B cell (primary cell): Measurements from ENCODE around the gene ATXN1. TPM values are rescaled to one million over a fixed set of nuclear protein-coding genes. Genes with fewer than 3 reads are reported as not detected.

ENCODE experiments used
- ATAC-seq: fragments of 200-7000 bp; cut with Tn5 transposase; one replicate; pipeline ENCODE4 v1.10.0; 2021; ENCODE audit warnings: low read depth, mild to moderate bottlenecking, moderate number of reproducible peaks, moderate library complexity
- CTCF ChIA-PET: fragments of 350-600 bp; sonication (Branson Sonifier 250); formaldehyde crosslinking; loops from one replicate; lab custom pipeline; 2021; ENCODE audit warnings: antibody characterized with exemption, inconsistent platforms; lab: Charles Lee
- POLR2A ChIA-PET: fragments of 350-600 bp; sonication (Branson Sonifier 250); formaldehyde crosslinking; loops from one replicate; lab custom pipeline; 2021; ENCODE audit warnings: antibody characterized with exemption; lab: Charles Lee
- DNase-seq: peaks from one replicate; pipeline ENCODE4 v3.0.0; 2013
- H2AFZ ChIP-seq: 2 replicates; pipeline ENCODE4 v1.6.1; 2012; ENCODE audit warnings: mild to moderate bottlenecking, low read depth, low read length; ENCODE audit not compliant: insufficient read depth, poor library complexity, severe bottlenecking
- H3K27ac ChIP-seq, 2 donors: 1 replicate in 1 of 2; 2 replicates in 1 of 2; pipeline ENCODE4 v1.5.1; 2012 to 2013; ENCODE audit warnings: low read length in 2 of 2, mild to moderate bottlenecking in 2 of 2, moderate library complexity in 1 of 2
- H3K27me3 ChIP-seq, 4 experiments: fragments of 200-600 bp in 1 of 4; sonication (generic) in 1 of 4; replicated peaks in 1 of 4; 1 replicate in 2 of 4; 2 replicates in 2 of 4; pipeline versions ENCODE4 v1.6.1 to v1.7.0; 2013 to 2016; ENCODE audit warnings: low read length in 3 of 4, mild to moderate bottlenecking in 2 of 4, mixed read lengths in 1 of 4, moderate library complexity in 1 of 4; ENCODE audit not compliant: insufficient read depth in 4 of 4, control insufficient read depth in 3 of 4; ENCODE audit errors: control extremely low read depth in 1 of 4
- H3K36me3 ChIP-seq, 2 experiments: replicated peaks in 1 of 2; 1 replicate in 1 of 2; 2 replicates in 1 of 2; pipeline versions ENCODE4 v1.6.1 to v1.7.1; 2013; ENCODE audit warnings: low read length in 1 of 2; ENCODE audit not compliant: insufficient read depth in 2 of 2, control insufficient read depth in 1 of 2; ENCODE audit errors: control extremely low read depth in 1 of 2, extremely low read depth in 1 of 2
- H3K4me1 ChIP-seq, 2 donors: fragments of 200-600 bp in 1 of 2; sonication (generic) in 1 of 2; 1 replicate in 1 of 2; 2 replicates in 1 of 2; pipeline versions ENCODE4 v1.5.1 to v1.6.1; 2013 to 2017; ENCODE audit warnings: low read length in 2 of 2; ENCODE audit not compliant: control insufficient read depth in 2 of 2, insufficient read depth in 2 of 2
- H3K4me2 ChIP-seq: replicated peaks from 2 replicates; pipeline ENCODE3; 2012; ENCODE audit warnings: mild to moderate bottlenecking, low read depth, low read length; ENCODE audit not compliant: poor library complexity, severe bottlenecking
- H3K4me3 ChIP-seq, 5 experiments: fragments of 200-600 bp in 1 of 5; sonication (generic) in 1 of 5; 1 replicate in 3 of 5; 2 replicates in 2 of 5; pipeline versions ENCODE4 v1.5.1 to v1.7.0; 2011 to 2016; ENCODE audit warnings: low read length in 4 of 5, mild to moderate bottlenecking in 4 of 5, low read depth in 2 of 5, control low read depth in 1 of 5, moderate library complexity in 1 of 5; ENCODE audit not compliant: insufficient read depth in 1 of 5; ENCODE audit errors: control extremely low read depth in 1 of 5, extremely low read depth in 1 of 5
- H3K79me2 ChIP-seq: fragments of 200-600 bp; sonication (generic); one replicate; pipeline ENCODE4 v1.6.0; 2016; ENCODE audit warnings: low read length; ENCODE audit not compliant: control insufficient read depth, insufficient read depth
- H3K9ac ChIP-seq: fragments of 200-600 bp; sonication (generic); 2 replicates; pipeline ENCODE4 v1.6.1; 2017; ENCODE audit warnings: mild to moderate bottlenecking, low read length, moderate library complexity
- H3K9me3 ChIP-seq, 3 donors: one replicate each; pipeline versions ENCODE4 v1.6.1 to v1.7.1; 2013; ENCODE audit warnings: low read length in 2 of 3; ENCODE audit not compliant: control insufficient read depth in 2 of 3, insufficient read depth in 1 of 3; ENCODE audit errors: control extremely low read depth in 1 of 3
- H4K20me1 ChIP-seq: 2 replicates; pipeline ENCODE4 v1.6.0; 2012; ENCODE audit warnings: mild to moderate bottlenecking, low read length; ENCODE audit not compliant: insufficient read depth, control insufficient read depth, poor library complexity, severe bottlenecking
- H3K27ac Mint-ChIP-seq: one replicate; pipeline ENCODE4 v1.8.0; 2021; ENCODE audit warnings: mixed read lengths
- H3K27me3 Mint-ChIP-seq: one replicate; pipeline ENCODE4 v1.8.0; 2021; ENCODE audit warnings: mixed read lengths
- H3K4me1 Mint-ChIP-seq: one replicate; pipeline ENCODE4 v1.8.0; 2021; ENCODE audit warnings: mixed read lengths
- H3K4me3 Mint-ChIP-seq: one replicate; pipeline ENCODE4 v1.8.0; 2021; ENCODE audit warnings: mixed read lengths
- H3K9me3 Mint-ChIP-seq: one replicate; pipeline ENCODE4 v1.8.0; 2022; ENCODE audit warnings: mixed read lengths; ENCODE audit not compliant: insufficient read depth
- CTCF ChIP-seq: fragments of 200-600 bp; IDR thresholded peaks from one replicate; pipeline ENCODE4 v1.8.0; 2022; ENCODE audit warnings: antibody characterized with exemption, mild to moderate bottlenecking
- EZH2 ChIP-seq: IDR thresholded peaks from 2 replicates; pipeline ENCODE4 v1.6.1; 2012; ENCODE audit warnings: borderline replicate concordance, low read depth, mild to moderate bottlenecking, moderate library complexity, low read length; ENCODE audit not compliant: insufficient read depth, poor library complexity, severe bottlenecking
- WGBS: methylation state at CpG from one replicate; pipeline ENCODE4 v1.1.5; 2013; ENCODE audit warnings: missing lambda C conversion rate; ENCODE audit not compliant: insufficient coverage; 5-methylcytosine and 5-hydroxymethylcytosine counted together
- intact Hi-C: fragments of 100-400 bp; cut with micrococcal nuclease; formaldehyde crosslinking; loops from one replicate; pipeline ENCODE4 v1.10.0; 2022
- polyA plus RNA-seq: library from polyadenylated mRNA; depleted of rRNA; stranded (reverse); fragments of >200 nt; gene quantifications from 2 replicates; pipeline ENCODE4 v1.2.3, GENCODE V29; 2012
- total RNA-seq, 2 donors: library from RNA; stranded (reverse); fragments of 120-200 nt in 1 of 2; gene quantifications; 1 replicate in 1 of 2; 2 replicates in 1 of 2; pipeline versions ENCODE4 v1.2.3 to v1.2.4, GENCODE V29; 2013 to 2022

ATXN1 gene
- total and polyA plus RNA-seq, 2 donors (not counting 1 experiment from before 2014, with no cell fraction given) = 5.7 to 63.8 TPM

DNA sequence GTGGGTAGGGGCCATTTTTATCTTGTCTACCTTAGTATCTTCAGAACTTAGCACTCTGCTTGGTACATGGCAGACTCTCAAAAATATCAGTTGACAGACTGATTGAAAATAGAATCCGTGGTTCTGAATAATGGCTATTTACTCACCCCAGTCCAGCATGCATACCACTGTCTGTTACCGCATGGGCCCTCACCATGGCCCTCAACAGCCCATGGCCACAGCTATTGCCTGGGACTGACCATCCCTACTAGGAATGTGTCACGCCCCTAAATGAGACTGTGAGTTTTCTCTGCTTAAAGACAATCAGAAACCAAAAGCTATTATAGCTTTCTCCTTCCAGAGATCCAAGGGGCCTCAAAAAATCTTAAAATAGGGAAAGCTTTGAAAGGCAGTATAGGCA, 207.7 kb downstream of the ATXN1 start:
- Histone ChIP-seq H3K27me3 (no peaks in the 10 kb centered on the region), H3K4me1 (no peaks in the 10 kb centered on the region), H3K4me2 (no peak overlapping the region), H3K36me3 (no peaks in the 10 kb centered on the region), H3K79me2 (no peaks in the 10 kb centered on the region), H3K9ac (no peak overlapping the region), H3K4me3 (no peak overlapping the region), H2AFZ (no peak overlapping the region), H4K20me1 (no peaks in the 10 kb centered on the region), H3K9me3 (no peaks in the 10 kb centered on the region), H3K27ac (no peak overlapping the region)
- CTCF ChIA-PET = no interaction called here
- DNase-seq = no peak
- no peaks in the 10 kb centered on the region for H3K9me3 Mint-ChIP-seq
- intact Hi-C loops = no loop called here
- H3K4me1 Mint-ChIP-seq = no peaks in the 10 kb centered on the region
- TF ChIP-seq EZH2 (no peak), CTCF (no peak)
- no peak for ATAC-seq
- H3K27me3 Mint-ChIP-seq = no peaks in the 10 kb centered on the region
- no CpG with 5 or more reads among the region's 3 CpGs for WGBS
- H3K4me3 Mint-ChIP-seq = no peak overlapping the region
- POLR2A ChIA-PET = no interaction called here
- no peak overlapping the region for H3K27ac Mint-ChIP-seq

DNA sequence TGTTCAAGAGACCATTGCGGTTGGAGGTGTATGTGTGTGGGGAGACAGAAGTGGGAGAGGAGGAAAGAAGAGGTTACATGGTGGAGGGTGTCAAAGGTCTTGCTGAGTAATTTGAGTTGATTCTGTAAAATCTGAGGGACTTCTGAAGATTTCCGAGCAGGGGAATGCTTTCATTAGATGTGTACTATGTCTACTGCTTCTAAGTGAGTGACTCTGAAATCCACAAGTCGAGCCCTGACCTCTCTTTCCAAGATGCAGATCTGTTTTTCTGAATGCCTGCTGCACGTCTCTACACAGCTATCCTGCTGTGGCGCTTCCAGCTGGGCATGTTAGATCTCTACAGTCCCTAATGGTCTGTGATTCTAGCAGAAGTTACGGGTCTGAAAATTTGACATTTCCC, 209.8 kb downstream of the ATXN1 start:
- DNase-seq = no peak
- POLR2A ChIA-PET = no interaction called here
- Mint-ChIP-seq H3K9me3 (no peaks in the 10 kb centered on the region), H3K4me3 (no peak overlapping the region), H3K27me3 (no peaks in the 10 kb centered on the region), H3K4me1 (no peaks in the 10 kb centered on the region), H3K27ac (no peak overlapping the region)
- intact Hi-C loops = no loop called here
- Histone ChIP-seq H3K27me3 (no peaks in the 10 kb centered on the region), H3K4me3 (no peak overlapping the region), H3K4me1 (no peaks in the 10 kb centered on the region), H3K4me2 (no peak overlapping the region), H2AFZ (no peak overlapping the region), H3K9me3 (no peaks in the 10 kb centered on the region), H3K27ac (no peak overlapping the region), H3K9ac (no peak overlapping the region), H4K20me1 (no peaks in the 10 kb centered on the region), H3K36me3 (no peaks in the 10 kb centered on the region), H3K79me2 (no peaks in the 10 kb centered on the region)
- no peak for TF ChIP-seq EZH2
- no peak for TF ChIP-seq CTCF
- WGBS = 88% methylated on average over 5 of the region's 6 CpGs
- CTCF ChIA-PET = no interaction called here
- ATAC-seq = no peak
